HEK293 (cell line): ENCODE results near the gene PTX4.

Experiments used
- CTCF ChIA-PET: fragments of 350-600 bp; formaldehyde crosslinking; extraction: SDS; loops from one replicate; lab custom pipeline; 2021; ENCODE audit warnings: antibody characterized with exemption; lab: Yijun Ruan, JAX
- POLR2A ChIA-PET: fragments of 300-600 bp; formaldehyde crosslinking; extraction: SDS; loops from one replicate; lab custom pipeline; 2020; ENCODE audit warnings: antibody characterized with exemption, inconsistent platforms; lab: Yijun Ruan, JAX
- H3K27ac ChIP-seq: fragments of 200-500 bp; sonication (Bioruptor generic); 2 replicates; pipeline ENCODE4 v1.5.1; 2014; ENCODE audit warnings: low read depth, low read length, control low read depth, inconsistent platforms; ENCODE audit errors: extremely low read depth
- H3K36me3 ChIP-seq, 2 experiments: fragments of 200-500 bp in 1 of 2; sonication (Bioruptor generic) in 1 of 2; 1 replicate in 1 of 2; 2 replicates in 1 of 2; pipeline ENCODE4 v1.5.1; 2014 to 2017; ENCODE audit warnings: inconsistent platforms in 2 of 2, low read length in 2 of 2; ENCODE audit not compliant: control insufficient read depth in 2 of 2, insufficient read depth in 1 of 2
- H3K4me1 ChIP-seq: fragments of 200-500 bp; sonication (Bioruptor generic); 2 replicates; pipeline ENCODE4 v1.5.1; 2014; ENCODE audit warnings: mild to moderate bottlenecking, low read length, inconsistent platforms; ENCODE audit not compliant: control insufficient read depth, insufficient read depth
- H3K4me3 ChIP-seq: 2 replicates; pipeline ENCODE4 v1.5.1; 2011; ENCODE audit warnings: low read depth, mild to moderate bottlenecking, control low read depth, low read length, moderate library complexity
- H3K9me3 ChIP-seq: fragments of 200-500 bp; sonication (Bioruptor generic); 2 replicates; pipeline ENCODE4 v1.5.1; 2014; ENCODE audit warnings: low read depth, low read length, inconsistent platforms; ENCODE audit not compliant: control insufficient read depth, insufficient read depth
- BCL11B ChIP-seq: fragments of 450-650 bp; formaldehyde crosslinking; IDR thresholded peaks from 2 replicates; pipeline ENCODE4 v1.5.1; 2016; ENCODE audit warnings: low read depth, missing biosample characterization, missing genetic modification characterization
- EGR2 ChIP-seq: fragments of 450-650 bp; formaldehyde crosslinking; IDR thresholded peaks from 2 replicates; pipeline ENCODE4 v1.5.1; 2016; ENCODE audit warnings: low read depth, missing biosample characterization, missing genetic modification characterization
- GLI4 ChIP-seq: fragments of 450-650 bp; formaldehyde crosslinking; IDR thresholded peaks from 2 replicates; pipeline ENCODE4 v1.5.1; 2016; ENCODE audit warnings: missing biosample characterization, missing genetic modification characterization
- KLF10 ChIP-seq: fragments of 450-650 bp; IDR thresholded peaks from 2 replicates; pipeline ENCODE4 v1.5.1; 2018; ENCODE audit warnings: missing biosample characterization, mild to moderate bottlenecking, missing genetic modification characterization
- PRDM10 ChIP-seq: fragments of 450-650 bp; formaldehyde crosslinking; IDR thresholded peaks from 2 replicates; pipeline ENCODE4 v1.5.1; 2016; ENCODE audit warnings: missing biosample characterization, missing genetic modification characterization
- SALL2 ChIP-seq: fragments of 450-650 bp; formaldehyde crosslinking; IDR thresholded peaks from 2 replicates; pipeline ENCODE4 v1.5.0; 2017; ENCODE audit warnings: missing biosample characterization, mild to moderate bottlenecking, missing genetic modification characterization, borderline replicate concordance
- ZBTB20 ChIP-seq: fragments of 450-650 bp; formaldehyde crosslinking; IDR thresholded peaks from 2 replicates; pipeline ENCODE4 v1.5.1; 2016; ENCODE audit warnings: missing biosample characterization, missing genetic modification characterization
- ZFP3 ChIP-seq: fragments of 450-650 bp; formaldehyde crosslinking; IDR thresholded peaks from 2 replicates; pipeline ENCODE4 v1.5.1; 2016; ENCODE audit warnings: low read depth, missing biosample characterization, missing genetic modification characterization
- ZNF114 ChIP-seq: fragments of 450-650 bp; formaldehyde crosslinking; IDR thresholded peaks from 2 replicates; pipeline ENCODE4 v1.5.0; 2017; ENCODE audit warnings: missing biosample characterization, missing genetic modification characterization
- ZNF138 ChIP-seq: fragments of 450-650 bp; formaldehyde crosslinking; IDR thresholded peaks from 2 replicates; pipeline ENCODE4 v1.5.1; 2016; ENCODE audit warnings: missing biosample characterization, missing genetic modification characterization, borderline replicate concordance
- ZNF18 ChIP-seq: fragments of 450-650 bp; formaldehyde crosslinking; IDR thresholded peaks from 2 replicates; pipeline ENCODE4 v1.5.1; 2016; ENCODE audit warnings: missing biosample characterization, missing genetic modification characterization
- ZNF211 ChIP-seq: fragments of 450-650 bp; formaldehyde crosslinking; IDR thresholded peaks from 2 replicates; pipeline ENCODE4 v1.5.1; 2016; ENCODE audit warnings: low read depth, missing biosample characterization, missing genetic modification characterization
- ZNF529 ChIP-seq: fragments of 450-650 bp; formaldehyde crosslinking; IDR thresholded peaks from 2 replicates; pipeline ENCODE4 v1.5.1; 2017; ENCODE audit warnings: missing genetic modification characterization, missing biosample characterization; ENCODE audit not compliant: insufficient replicate concordance
- ZXDB ChIP-seq: fragments of 450-650 bp; formaldehyde crosslinking; IDR thresholded peaks from 2 replicates; pipeline ENCODE4 v1.5.1; 2016; ENCODE audit warnings: missing biosample characterization, missing genetic modification characterization
- TF ChIP-seq, protein P1 (sequence below): fragments of 450-650 bp; formaldehyde crosslinking; IDR thresholded peaks from 2 replicates; pipeline ENCODE4 v1.5.1; 2016; ENCODE audit warnings: missing biosample characterization, missing genetic modification characterization
- TF ChIP-seq, protein P2 (sequence below): fragments of 450-650 bp; formaldehyde crosslinking; IDR thresholded peaks from 2 replicates; pipeline ENCODE4 v1.5.1; 2017; ENCODE audit warnings: missing biosample characterization, missing genetic modification characterization
- TF ChIP-seq, protein P3 (sequence below): fragments of 450-650 bp; formaldehyde crosslinking; IDR thresholded peaks from 2 replicates; pipeline ENCODE4 v1.5.1; 2016; ENCODE audit warnings: missing biosample characterization, missing genetic modification characterization

PTX4 gene

GRCh38 chr16:1453316-1453715 lies 35.4 kb downstream of the PTX4 start:
- CTCF ChIA-PET, result no interaction called here

More at GRCh38 chr16:1453316-1453715, 35.4 kb downstream of the PTX4 start:
- no peak for TF ChIP-seq ZNF529 (tag by site-specific recombination)
- no peak for TF ChIP-seq PRDM10 (tag by site-specific recombination)
- TF ChIP-seq ZNF211 (tag by site-specific recombination), result no peak
- TF ChIP-seq ZXDB (tag by site-specific recombination), result no peak
- TF ChIP-seq KLF10 (tag by site-specific recombination), result no peak
- TF ChIP-seq, protein P1, sequence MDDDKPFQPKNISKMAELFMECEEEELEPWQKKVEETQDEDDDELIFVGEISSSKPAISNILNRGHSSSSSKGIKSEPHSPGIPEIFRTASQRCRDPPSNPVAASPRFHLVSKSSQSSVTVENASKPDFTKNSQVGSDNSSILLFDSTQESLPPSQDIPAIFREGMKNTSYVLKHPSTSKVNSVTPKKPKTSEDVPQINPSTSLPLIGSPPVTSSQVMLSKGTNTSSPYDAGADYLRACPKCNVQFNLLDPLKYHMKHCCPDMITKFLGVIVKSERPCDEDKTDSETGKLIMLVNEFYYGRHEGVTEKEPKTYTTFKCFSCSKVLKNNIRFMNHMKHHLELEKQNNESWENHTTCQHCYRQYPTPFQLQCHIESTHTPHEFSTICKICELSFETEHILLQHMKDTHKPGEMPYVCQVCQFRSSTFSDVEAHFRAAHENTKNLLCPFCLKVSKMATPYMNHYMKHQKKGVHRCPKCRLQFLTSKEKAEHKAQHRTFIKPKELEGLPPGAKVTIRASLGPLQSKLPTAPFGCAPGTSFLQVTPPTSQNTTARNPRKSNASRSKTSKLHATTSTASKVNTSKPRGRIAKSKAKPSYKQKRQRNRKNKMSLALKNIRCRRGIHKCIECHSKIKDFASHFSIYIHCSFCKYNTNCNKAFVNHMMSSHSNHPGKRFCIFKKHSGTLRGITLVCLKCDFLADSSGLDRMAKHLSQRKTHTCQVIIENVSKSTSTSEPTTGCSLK (tag by site-specific recombination), result no peak
- no peak for TF ChIP-seq SALL2
- no peak for TF ChIP-seq ZFP3
- no peak for TF ChIP-seq ZNF138 (tag by site-specific recombination)
- TF ChIP-seq ZNF114 (tag by site-specific recombination), result no peak
- TF ChIP-seq, protein P2, sequence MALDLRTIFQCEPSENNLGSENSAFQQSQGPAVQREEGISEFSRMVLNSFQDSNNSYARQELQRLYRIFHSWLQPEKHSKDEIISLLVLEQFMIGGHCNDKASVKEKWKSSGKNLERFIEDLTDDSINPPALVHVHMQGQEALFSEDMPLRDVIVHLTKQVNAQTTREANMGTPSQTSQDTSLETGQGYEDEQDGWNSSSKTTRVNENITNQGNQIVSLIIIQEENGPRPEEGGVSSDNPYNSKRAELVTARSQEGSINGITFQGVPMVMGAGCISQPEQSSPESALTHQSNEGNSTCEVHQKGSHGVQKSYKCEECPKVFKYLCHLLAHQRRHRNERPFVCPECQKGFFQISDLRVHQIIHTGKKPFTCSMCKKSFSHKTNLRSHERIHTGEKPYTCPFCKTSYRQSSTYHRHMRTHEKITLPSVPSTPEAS (tag by site-specific recombination), result no peak
- no peak for TF ChIP-seq BCL11B (tag by site-specific recombination)
- TF ChIP-seq EGR2, result no peak
- no peak for TF ChIP-seq ZBTB20 (tag by site-specific recombination)
- no peak for TF ChIP-seq GLI4
- TF ChIP-seq ZNF18, result no peak
- TF ChIP-seq, protein P3, sequence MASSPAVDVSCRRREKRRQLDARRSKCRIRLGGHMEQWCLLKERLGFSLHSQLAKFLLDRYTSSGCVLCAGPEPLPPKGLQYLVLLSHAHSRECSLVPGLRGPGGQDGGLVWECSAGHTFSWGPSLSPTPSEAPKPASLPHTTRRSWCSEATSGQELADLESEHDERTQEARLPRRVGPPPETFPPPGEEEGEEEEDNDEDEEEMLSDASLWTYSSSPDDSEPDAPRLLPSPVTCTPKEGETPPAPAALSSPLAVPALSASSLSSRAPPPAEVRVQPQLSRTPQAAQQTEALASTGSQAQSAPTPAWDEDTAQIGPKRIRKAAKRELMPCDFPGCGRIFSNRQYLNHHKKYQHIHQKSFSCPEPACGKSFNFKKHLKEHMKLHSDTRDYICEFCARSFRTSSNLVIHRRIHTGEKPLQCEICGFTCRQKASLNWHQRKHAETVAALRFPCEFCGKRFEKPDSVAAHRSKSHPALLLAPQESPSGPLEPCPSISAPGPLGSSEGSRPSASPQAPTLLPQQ (tag by site-specific recombination), result no peak
- no peaks in the 10 kb centered on the region for H3K9me3 ChIP-seq
- no peaks in the 10 kb centered on the region for H3K4me1 ChIP-seq
- H3K36me3 ChIP-seq, result peaks cover 0 to 82% of the 10 kb centered on the region in 2 experiments; a peak in 1 of 3 replicates
- no peak overlapping the region for H3K4me3 ChIP-seq
- no peak overlapping the region for H3K27ac ChIP-seq
- POLR2A ChIA-PET, result no interaction called here
